GM12873 (cell line): Measurements from ENCODE around the gene STK35.

Experiments
- CTCF ChIP-seq: IDR thresholded peaks from 2 replicates; pipeline ENCODE4 v1.5.1; 2012; ENCODE audit warnings: low read depth, mild to moderate bottlenecking, moderate library complexity, low read length, control low read depth; ENCODE audit not compliant: insufficient read depth; ENCODE audit errors: missing control alignments

Gene STK35

GRCh38 chr20:2101057-2101864 is at the start of gene STK35:
TSS of gene STK35 (plus strand) at chr20:2101827. CDS start at chr20:2101882, 55 bp downstream.
- no peak for TF ChIP-seq CTCF

GRCh38 chr20:2051946-2052345 is 49.7 kb upstream of the STK35 start:
- TF ChIP-seq CTCF = no peak

- no peak for TF ChIP-seq CTCF
Measured at GRCh38 chr20:2052741-2053140, 48.9 kb upstream of the STK35 start.

GRCh38 chr20:2053615-2054014 is 48.0 kb upstream of the STK35 start:
- TF ChIP-seq CTCF = no peak

- TF ChIP-seq CTCF = no peak
Measured at GRCh38 chr20:2054911-2055310, 46.7 kb upstream of the STK35 start.

- no peak for TF ChIP-seq CTCF
Measured at GRCh38 chr20:2059411-2059810, 42.2 kb upstream of the STK35 start.

- TF ChIP-seq CTCF = no peak
Measured at GRCh38 chr20:2065099-2065498, 36.5 kb upstream of the STK35 start.
